Omental fat pad (tissue), 4 donors: ENCODE data around the gene AKT2. TPM values are rescaled to one million over a fixed set of nuclear protein-coding genes. Genes with fewer than 3 reads are reported as not detected.

Source experiments
- ATAC-seq: fragments of 150-250 bp; one replicate; pipeline ENCODE4 v1.9.1; 2016; ENCODE audit warnings: mild to moderate bottlenecking, moderate library complexity; ENCODE audit not compliant: low FRiP score
- DNase-seq: peaks from one replicate; pipeline ENCODE4 v3.0.0-alpha.2; 2019; ENCODE audit warnings: low spot score
- CTCF ChIP-seq, 3 donors: fragments of 450-650 bp; IDR thresholded peaks; one replicate each; pipeline ENCODE4 v1.5.1; 2016 to 2017; ENCODE audit warnings: antibody characterized with exemption in 3 of 3, mild to moderate bottlenecking in 3 of 3, moderate library complexity in 2 of 3
- total RNA-seq, 4 donors: library from RNA; depleted of rRNA; stranded (reverse); fragments of >200 nt; gene quantifications; one replicate each; pipeline ENCODE4 v1.1.0, GENCODE V29; 2016

The AKT2 gene
- total RNA-seq, 4 donors from 2014 or later, result 84.7 to 151 (median 99.1) TPM

- ATAC-seq, result no peak
- no peak for TF ChIP-seq CTCF (IDR thresholded peaks at IDR 0.05)
Measured at GRCh38 chr19:40241125-40241808, 43.9 kb downstream of the AKT2 start.

GRCh38 chr19:40240332-40240731, 44.8 kb downstream of the AKT2 start:
- ATAC-seq (no peak), DNase-seq (no peak)
- no peak for TF ChIP-seq CTCF (IDR thresholded peaks at IDR 0.05)

More at GRCh38 chr19:40241125-40241808, 43.9 kb downstream of the AKT2 start:
- no peak for DNase-seq

GRCh38 chr19:40239415-40240226, 45.5 kb downstream of the AKT2 start:
- TF ChIP-seq CTCF (IDR thresholded peaks at IDR 0.05), result no peak
- ATAC-seq, result no peak
- no peak for DNase-seq

- TF ChIP-seq CTCF (IDR thresholded peaks at IDR 0.05), result no peak
- no peak for DNase-seq
- no peak for ATAC-seq
Measured at GRCh38 chr19:40238775-40239174, 46.4 kb downstream of the AKT2 start.

- no peak for DNase-seq
- no peak for TF ChIP-seq CTCF (IDR thresholded peaks at IDR 0.05)
- ATAC-seq, result no peak
Measured at GRCh38 chr19:40237791-40238190, 47.4 kb downstream of the AKT2 start.

GRCh38 chr19:40236366-40236765, 48.8 kb downstream of the AKT2 start:
- DNase-seq (no peak), ATAC-seq (no peak)
- no peak for TF ChIP-seq CTCF (IDR thresholded peaks at IDR 0.05)

GRCh38 chr19:40236026-40236355, 49.2 kb downstream of the AKT2 start:
- no peak for TF ChIP-seq CTCF (IDR thresholded peaks at IDR 0.05)
- ATAC-seq (no peak), DNase-seq (no peak)
